NB4 (cell line): ENCODE results near the gene C1orf174.

Experiments used
- CTCF ChIP-seq: IDR thresholded peaks from one replicate; pipeline ENCODE4 v1.5.1; 2012; ENCODE audit warnings: low read depth, low read length
- MAX ChIP-seq: IDR thresholded peaks from 2 replicates; pipeline ENCODE4 v1.6.1; 2011; ENCODE audit warnings: low read depth, low read length
- MYC ChIP-seq: IDR thresholded peaks from 2 replicates; pipeline ENCODE4 v1.6.1; 2011; ENCODE audit warnings: low read depth, low read length
- POLR2A ChIP-seq: IDR thresholded peaks from 2 replicates; pipeline ENCODE4 v1.6.1; 2011; ENCODE audit warnings: mild to moderate bottlenecking; ENCODE audit not compliant: insufficient read length; ENCODE audit errors: extremely low read depth

- no peak for TF ChIP-seq CTCF
- TF ChIP-seq POLR2A = peak; percentile 51
- TF ChIP-seq MAX = peak; percentile 89
- peak; percentile 81 for TF ChIP-seq MYC
These were observed 977 bp upstream of the C1orf174 start for GRCh38 chr1:3900969-3901529.
